ENCODE measurements around the gene SCYL2. TPM values are rescaled to one million over a fixed set of nuclear protein-coding genes. Genes with fewer than 3 reads are reported as not detected.

SCYL2 gene
- total RNA-seq, 6 experiments from 2014 or later: 40.0 to 46.7 (median 40.8) TPM

DNA sequence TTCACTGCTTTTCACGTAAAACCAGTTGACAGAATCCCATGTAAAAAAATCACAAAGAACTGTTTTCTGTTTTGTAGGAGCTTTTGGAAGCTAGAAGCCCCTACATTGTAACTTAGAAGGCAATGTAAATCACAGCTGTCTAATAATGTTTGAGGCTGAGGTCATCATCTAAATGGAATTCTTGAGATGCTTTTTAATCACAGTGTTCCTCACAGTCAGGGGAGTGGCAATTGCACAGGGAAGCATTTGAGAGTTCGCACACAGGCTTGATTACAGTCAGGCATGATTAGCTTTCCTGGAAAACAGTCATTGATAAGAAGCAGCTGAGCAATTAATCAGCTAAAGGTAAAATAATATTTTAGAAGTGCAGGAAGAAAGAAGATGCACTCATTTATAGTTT lies 92.8 kb downstream of the SCYL2 start:
- no peak for DNase-seq
- Mint-ChIP-seq H3K9me3 (no peaks in the 10 kb centered on the region), H3K4me3 (no peak overlapping the region), H3K27me3 (ENCODE audit: insufficient read depth) (peaks cover 24% of the 10 kb centered on the region), H3K27ac (no peak overlapping the region), H3K4me1 (ENCODE audit: low read depth) (peaks cover 7% of the 10 kb centered on the region), H3K36me3 (ENCODE audit: low read depth) (no peaks in the 10 kb centered on the region)
- TF ChIP-seq, protein P1, sequence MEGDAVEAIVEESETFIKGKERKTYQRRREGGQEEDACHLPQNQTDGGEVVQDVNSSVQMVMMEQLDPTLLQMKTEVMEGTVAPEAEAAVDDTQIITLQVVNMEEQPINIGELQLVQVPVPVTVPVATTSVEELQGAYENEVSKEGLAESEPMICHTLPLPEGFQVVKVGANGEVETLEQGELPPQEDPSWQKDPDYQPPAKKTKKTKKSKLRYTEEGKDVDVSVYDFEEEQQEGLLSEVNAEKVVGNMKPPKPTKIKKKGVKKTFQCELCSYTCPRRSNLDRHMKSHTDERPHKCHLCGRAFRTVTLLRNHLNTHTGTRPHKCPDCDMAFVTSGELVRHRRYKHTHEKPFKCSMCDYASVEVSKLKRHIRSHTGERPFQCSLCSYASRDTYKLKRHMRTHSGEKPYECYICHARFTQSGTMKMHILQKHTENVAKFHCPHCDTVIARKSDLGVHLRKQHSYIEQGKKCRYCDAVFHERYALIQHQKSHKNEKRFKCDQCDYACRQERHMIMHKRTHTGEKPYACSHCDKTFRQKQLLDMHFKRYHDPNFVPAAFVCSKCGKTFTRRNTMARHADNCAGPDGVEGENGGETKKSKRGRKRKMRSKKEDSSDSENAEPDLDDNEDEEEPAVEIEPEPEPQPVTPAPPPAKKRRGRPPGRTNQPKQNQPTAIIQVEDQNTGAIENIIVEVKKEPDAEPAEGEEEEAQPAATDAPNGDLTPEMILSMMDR (IDR thresholded peaks at IDR 0.05): no peak

DNA sequence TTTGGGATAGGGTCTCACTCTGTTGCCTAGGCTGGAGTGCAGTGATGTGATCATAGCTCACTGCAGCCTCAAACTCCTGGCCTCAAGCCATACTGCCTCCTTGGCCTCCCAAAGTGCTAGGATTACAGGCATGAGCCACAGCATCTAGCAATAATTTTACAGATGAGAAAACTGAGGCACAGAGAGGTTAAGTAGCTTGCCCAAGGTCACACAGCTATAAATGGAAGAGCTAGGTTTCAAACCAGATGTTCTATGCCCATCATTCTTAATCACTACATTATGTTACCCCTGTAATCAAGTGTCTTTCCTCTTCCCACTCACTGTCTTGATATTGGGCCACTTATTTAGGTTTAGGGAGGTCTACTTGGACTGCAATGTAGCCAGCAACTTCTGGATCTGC lies 93.5 kb downstream of the SCYL2 start:
- H3K9me3 Mint-ChIP-seq: no peaks in the 10 kb centered on the region
- H3K4me1 Mint-ChIP-seq (ENCODE audit: low read depth): peaks cover 7% of the 10 kb centered on the region
- H3K27me3 Mint-ChIP-seq (ENCODE audit: insufficient read depth): peaks cover 21% of the 10 kb centered on the region
- H3K36me3 Mint-ChIP-seq (ENCODE audit: low read depth): no peaks in the 10 kb centered on the region
- no peak overlapping the region for H3K4me3 Mint-ChIP-seq
- no peak for DNase-seq
- no peak overlapping the region for H3K27ac Mint-ChIP-seq
- TF ChIP-seq, protein P1 (IDR thresholded peaks at IDR 0.05): no peak

DNA sequence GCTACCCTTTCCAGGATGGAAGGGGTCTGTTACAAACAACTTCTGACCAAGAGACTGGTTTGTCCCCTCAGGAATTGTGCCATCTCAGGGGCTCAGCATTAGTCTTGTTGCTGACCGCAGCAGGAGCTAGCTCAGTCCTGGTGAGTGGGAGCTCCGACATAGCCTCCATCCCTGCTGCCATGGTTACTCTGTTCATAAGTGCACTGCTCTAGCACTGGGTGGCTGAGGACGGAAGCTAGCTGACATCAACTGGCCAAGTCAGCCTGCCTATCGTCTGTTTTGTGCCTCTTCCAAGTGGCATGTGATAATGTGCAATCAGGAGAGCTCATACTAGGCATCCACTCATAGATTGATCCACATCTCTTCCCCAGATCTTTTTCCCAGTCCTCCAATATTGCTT lies 97.3 kb downstream of the SCYL2 start:
- DNase-seq: no peak
- Mint-ChIP-seq H3K36me3 (ENCODE audit: low read depth) (no peaks in the 10 kb centered on the region), H3K27me3 (ENCODE audit: insufficient read depth) (peaks cover 7% of the 10 kb centered on the region; the same call in 1 of the 2 replicates), H3K4me3 (no peak overlapping the region), H3K4me1 (ENCODE audit: low read depth) (peaks cover 7% of the 10 kb centered on the region), H3K9me3 (no peaks in the 10 kb centered on the region), H3K27ac (no peak overlapping the region)
- TF ChIP-seq, protein P1 (IDR thresholded peaks at IDR 0.05): no peak

DNA sequence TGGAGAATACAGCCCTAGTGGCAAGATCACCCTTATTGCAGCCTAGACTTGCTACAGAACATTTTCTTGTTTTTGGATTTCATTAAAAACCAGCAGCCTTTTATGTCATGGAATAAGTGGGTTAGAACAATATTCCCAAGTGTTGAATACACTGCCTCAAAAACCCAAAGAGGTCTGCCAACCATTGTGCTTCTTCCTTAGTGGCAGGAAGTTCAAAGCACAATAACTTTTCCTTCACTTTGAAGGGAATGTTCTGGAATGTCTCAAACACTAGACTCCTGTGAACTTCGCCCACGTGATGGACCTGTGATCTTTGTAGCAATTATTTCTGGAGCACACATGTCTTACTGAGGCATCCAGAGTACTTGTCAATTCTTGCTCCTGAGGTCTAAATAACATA lies 98.4 kb downstream of the SCYL2 start:
- H3K4me1 Mint-ChIP-seq (ENCODE audit: low read depth): no peaks in the 10 kb centered on the region

DNA sequence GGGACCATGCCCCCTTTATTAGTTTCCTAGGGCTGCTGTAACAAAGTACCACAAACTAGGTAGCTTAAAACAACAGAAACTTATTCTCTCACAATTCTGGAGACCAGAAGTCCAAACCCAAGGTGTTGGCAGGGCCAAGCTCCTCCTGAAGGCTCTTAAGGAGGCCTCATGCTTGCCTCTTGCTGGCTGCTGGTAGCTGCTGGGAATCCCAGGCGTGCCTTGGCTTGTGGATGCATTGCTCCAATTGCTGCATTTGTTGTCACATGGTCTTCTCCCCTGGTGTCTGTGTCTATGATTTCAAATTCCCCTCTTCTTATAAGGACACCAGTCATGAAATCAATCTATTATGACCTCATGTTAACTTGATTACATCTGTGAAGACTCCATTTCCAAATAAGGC lies 101.1 kb downstream of the SCYL2 start:
- TF ChIP-seq, protein P1 (IDR thresholded peaks at IDR 0.05): no peak
- H3K27me3 Mint-ChIP-seq (ENCODE audit: insufficient read depth): peaks cover 5% of the 10 kb centered on the region
- DNase-seq: no peak
- no peaks in the 10 kb centered on the region for H3K4me1 Mint-ChIP-seq (ENCODE audit: low read depth)
- no peaks in the 10 kb centered on the region for H3K36me3 Mint-ChIP-seq (ENCODE audit: low read depth)
- no peaks in the 10 kb centered on the region for H3K9me3 Mint-ChIP-seq
- H3K4me3 Mint-ChIP-seq: no peak overlapping the region
- H3K27ac Mint-ChIP-seq: no peak overlapping the region

More for the DNA sequence above, 98.4 kb downstream of the SCYL2 start:
- DNase-seq: no peak
- peaks cover 7% of the 10 kb centered on the region; the same call in 1 of the 2 replicates for H3K27me3 Mint-ChIP-seq (ENCODE audit: insufficient read depth)
- no peak overlapping the region for H3K4me3 Mint-ChIP-seq
- no peak overlapping the region for H3K27ac Mint-ChIP-seq
- TF ChIP-seq, protein P1 (IDR thresholded peaks at IDR 0.05): no peak
- H3K9me3 Mint-ChIP-seq: no peaks in the 10 kb centered on the region
- no peaks in the 10 kb centered on the region for H3K36me3 Mint-ChIP-seq (ENCODE audit: low read depth)

DNA sequence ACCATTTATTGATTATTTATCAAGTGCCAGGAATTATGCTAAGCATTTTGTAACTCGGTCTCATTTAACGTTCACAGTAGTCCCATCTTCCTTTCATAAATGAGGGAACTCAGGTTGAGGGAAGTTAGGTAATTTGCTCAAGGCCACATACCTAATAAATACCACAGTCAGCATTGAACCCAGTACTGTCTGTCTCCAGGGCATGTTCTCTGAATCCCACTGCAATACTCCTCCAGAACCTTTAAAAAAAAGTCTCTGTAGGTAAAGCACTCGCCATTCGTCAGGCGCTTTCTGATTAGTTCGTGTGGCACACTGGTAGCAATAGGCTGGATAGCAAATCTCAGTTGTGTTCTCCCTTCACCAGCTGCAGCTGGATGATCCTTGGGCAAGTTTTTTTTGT lies 104.2 kb downstream of the SCYL2 start:
- no peak overlapping the region for H3K27ac Mint-ChIP-seq
- no peaks in the 10 kb centered on the region for H3K36me3 Mint-ChIP-seq (ENCODE audit: low read depth)
- TF ChIP-seq, protein P1 (IDR thresholded peaks at IDR 0.05): no peak
- peaks cover 5% of the 10 kb centered on the region for H3K27me3 Mint-ChIP-seq (ENCODE audit: insufficient read depth)
- DNase-seq: no peak
- H3K4me1 Mint-ChIP-seq (ENCODE audit: low read depth): 0 out of 2 replicates have a peak, but pooled peaks cover 5% of the 10 kb centered on the region
- no peak overlapping the region for H3K4me3 Mint-ChIP-seq
- no peaks in the 10 kb centered on the region for H3K9me3 Mint-ChIP-seq
